ENCODE data around the gene NIM1K.
"Not testable (repeated sequence)": the region's sequence is repeated elsewhere in the genome, so short reads cannot be mapped to it uniquely, and the experiment has no call there.

Gene NIM1K

DNA sequence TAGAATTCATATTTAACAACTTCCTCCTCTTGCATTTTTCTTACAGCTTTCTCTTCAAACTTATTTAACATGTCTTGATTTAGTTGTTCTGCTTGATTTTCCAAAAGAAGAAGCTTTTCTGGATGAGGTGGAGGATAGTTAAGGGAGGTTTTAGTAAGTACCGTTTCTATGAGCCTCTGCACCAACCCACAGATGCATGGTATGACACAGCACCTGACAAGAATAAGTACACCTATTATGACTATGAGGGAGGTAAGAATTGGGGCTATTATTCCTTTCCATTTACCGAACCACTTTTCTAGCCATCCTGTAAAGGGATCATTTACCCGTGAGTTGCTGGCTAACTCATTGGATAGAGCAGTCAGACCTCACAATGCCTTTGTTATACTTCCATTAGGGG is 123.7 kb downstream of the NIM1K start:
- DNase-seq (ENCODE audit: low read depth): no peak
- TF ChIP-seq, protein P1, sequence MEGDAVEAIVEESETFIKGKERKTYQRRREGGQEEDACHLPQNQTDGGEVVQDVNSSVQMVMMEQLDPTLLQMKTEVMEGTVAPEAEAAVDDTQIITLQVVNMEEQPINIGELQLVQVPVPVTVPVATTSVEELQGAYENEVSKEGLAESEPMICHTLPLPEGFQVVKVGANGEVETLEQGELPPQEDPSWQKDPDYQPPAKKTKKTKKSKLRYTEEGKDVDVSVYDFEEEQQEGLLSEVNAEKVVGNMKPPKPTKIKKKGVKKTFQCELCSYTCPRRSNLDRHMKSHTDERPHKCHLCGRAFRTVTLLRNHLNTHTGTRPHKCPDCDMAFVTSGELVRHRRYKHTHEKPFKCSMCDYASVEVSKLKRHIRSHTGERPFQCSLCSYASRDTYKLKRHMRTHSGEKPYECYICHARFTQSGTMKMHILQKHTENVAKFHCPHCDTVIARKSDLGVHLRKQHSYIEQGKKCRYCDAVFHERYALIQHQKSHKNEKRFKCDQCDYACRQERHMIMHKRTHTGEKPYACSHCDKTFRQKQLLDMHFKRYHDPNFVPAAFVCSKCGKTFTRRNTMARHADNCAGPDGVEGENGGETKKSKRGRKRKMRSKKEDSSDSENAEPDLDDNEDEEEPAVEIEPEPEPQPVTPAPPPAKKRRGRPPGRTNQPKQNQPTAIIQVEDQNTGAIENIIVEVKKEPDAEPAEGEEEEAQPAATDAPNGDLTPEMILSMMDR (conservative IDR thresholded peaks at IDR 0.05; ENCODE audit: low read length): no peak
- no peak overlapping the region for H3K4me3 ChIP-seq (ENCODE audit: low read length)

DNA sequence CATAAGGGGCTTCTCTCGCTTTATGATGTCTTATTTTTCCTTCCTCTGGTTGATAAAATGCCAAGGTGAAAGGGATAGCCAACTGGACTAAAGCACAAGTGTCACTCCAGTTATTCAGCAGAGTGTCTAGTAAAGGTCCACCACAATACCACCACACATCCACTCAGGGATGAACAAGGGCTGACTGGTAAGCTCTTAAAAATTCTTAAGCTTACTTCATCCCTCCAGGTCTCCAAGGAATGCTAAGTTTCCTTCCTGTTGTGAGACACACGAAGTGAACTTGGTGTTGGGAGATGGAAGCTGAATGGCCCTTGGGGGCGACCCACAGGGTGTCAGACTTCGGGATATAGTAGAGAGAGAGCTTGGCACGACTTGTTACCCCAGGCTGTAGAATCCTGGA is 124.4 kb downstream of the NIM1K start:
- TF ChIP-seq, protein P1 (conservative IDR thresholded peaks at IDR 0.05; ENCODE audit: low read length): no peak
- H3K4me3 ChIP-seq (ENCODE audit: low read length): no peak overlapping the region
- DNase-seq (ENCODE audit: low read depth): no peak

DNA sequence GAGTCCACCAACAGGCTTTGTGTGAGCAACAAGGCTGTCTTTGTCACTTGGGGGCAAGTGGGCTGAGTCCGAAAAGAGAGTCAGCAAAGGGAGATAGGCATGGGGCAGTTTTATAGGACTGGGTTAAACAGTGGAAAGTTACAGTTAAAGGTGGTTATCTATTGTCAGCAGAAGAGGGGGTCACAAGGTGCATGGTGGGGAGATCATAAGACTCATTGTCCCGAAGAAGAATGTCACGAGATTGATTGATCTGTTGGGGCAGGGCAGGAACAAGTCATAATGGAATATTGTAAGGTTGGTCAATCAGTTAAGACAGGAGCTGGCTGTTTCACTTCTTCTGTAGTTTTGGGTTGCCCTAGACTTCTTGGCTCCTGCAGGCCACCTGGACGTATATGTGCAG is 128.8 kb downstream of the NIM1K start:
- TF ChIP-seq, protein P1 (conservative IDR thresholded peaks at IDR 0.05; ENCODE audit: low read length): no peak
- H3K4me3 ChIP-seq (ENCODE audit: low read length): no peak overlapping the region
- DNase-seq (ENCODE audit: low read depth): no peak

DNA sequence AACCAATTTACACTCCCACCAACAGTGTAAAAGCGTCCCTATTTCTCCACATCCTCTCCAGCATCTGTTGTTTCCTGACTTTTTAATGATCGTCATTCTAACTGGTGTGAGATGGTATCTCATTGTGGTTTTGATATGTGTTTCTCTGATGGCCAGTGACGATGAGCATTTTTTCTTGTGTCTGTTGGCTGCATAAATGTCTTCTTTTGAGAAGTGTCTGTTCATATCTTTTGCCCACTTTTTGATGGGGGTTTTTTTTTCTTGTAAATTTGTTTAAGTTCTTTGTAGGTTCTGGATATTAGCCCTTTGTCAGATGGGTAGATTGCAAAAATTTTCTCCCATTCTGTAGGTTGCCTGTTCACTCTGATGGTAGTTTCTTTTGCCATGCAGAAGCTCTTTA is 131.5 kb downstream of the NIM1K start:
- H3K4me3 ChIP-seq (ENCODE audit: low read length); DNase-seq (ENCODE audit: low read depth): not testable (repeated sequence)

DNA sequence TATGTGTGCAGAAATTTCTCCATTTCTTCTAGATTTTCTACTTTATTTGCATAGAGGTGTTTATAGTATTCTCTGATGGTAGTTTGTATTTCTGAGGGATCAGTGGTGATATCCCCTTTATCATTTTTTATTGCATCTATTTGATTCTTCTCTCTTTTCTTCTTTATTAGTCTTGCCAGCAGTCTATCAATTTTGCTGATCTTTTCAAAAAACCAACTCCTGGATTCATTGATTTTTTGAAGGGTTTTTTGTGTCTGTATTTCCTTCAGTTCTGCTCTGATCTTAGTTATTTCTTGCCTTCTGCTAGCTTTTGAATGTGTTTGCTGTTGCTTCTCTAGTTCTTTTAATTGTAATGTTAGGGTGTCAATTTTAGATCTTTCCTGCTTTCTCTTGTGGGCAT is 133.6 kb downstream of the NIM1K start:
- not testable (repeated sequence) for DNase-seq (ENCODE audit: low read depth); H3K4me3 ChIP-seq (ENCODE audit: low read length)
